Measurements from ENCODE around the gene GM2A.
"Not testable (repeated sequence)": the region's sequence is repeated elsewhere in the genome, so short reads cannot be mapped to it uniquely, and the experiment has no call there.

GM2A gene

GRCh38 chr5:151295791-151296477, 42.9 kb downstream of the GM2A start:
- DNase-seq, result peak; percentile 17 to 21

GRCh38 chr5:151296478-151296830, 43.5 kb downstream of the GM2A start:
- no peak for DNase-seq

GRCh38 chr5:151296974-151297373, 44.0 kb downstream of the GM2A start:
- no peak for DNase-seq

GRCh38 chr5:151298063-151298855, 45.3 kb downstream of the GM2A start:
- DNase-seq, result peak; percentile 47 to 56

- DNase-seq, result no peak
These were observed 50.7 kb downstream of the GM2A start, which contains the start of gene SLC36A3 for GRCh38 chr5:151303666-151304065. SLC36A3 (minus strand) TSS chr5:151303766; CDS start chr5:151303354, 412 bp downstream.

GRCh38 chr5:151309266-151309665, 56.3 kb downstream of the GM2A start:
- not testable (repeated sequence) for DNase-seq

- not testable (repeated sequence) for DNase-seq
These were observed 56.8 kb downstream of the GM2A start for GRCh38 chr5:151309821-151310220.

- no peak for DNase-seq
These were observed 57.9 kb downstream of the GM2A start for GRCh38 chr5:151310932-151311331.

- no peak for DNase-seq
These were observed 59.9 kb downstream of the GM2A start for GRCh38 chr5:151312756-151313324.

GRCh38 chr5:151313357-151313756, 60.4 kb downstream of the GM2A start:
- DNase-seq, result no peak

GRCh38 chr5:151315998-151316597, 63.1 kb downstream of the GM2A start:
- DNase-seq, result peak; percentile 38 to 55

- DNase-seq, result no peak
These were observed 64.9 kb downstream of the GM2A start for GRCh38 chr5:151317871-151318270.

- peak in 1 of 2 experiments; percentile 23 for DNase-seq
These were observed 66.1 kb downstream of the GM2A start for GRCh38 chr5:151318850-151319732.

Measured in AML-193 (cell line).